ENCODE data around the gene ZNF791.

GRCh38 chr19:12665671-12666264 is 55.0 kb downstream of the ZNF791 start:
- TF ChIP-seq CTCF (IDR thresholded peaks at IDR 0.05; ENCODE audit: low read depth, low read length, poor library complexity, severe bottlenecking): no peak
- no peak for TF ChIP-seq EZH2phosphoT487 (IDR thresholded peaks at IDR 0.05; ENCODE audit: borderline replicate concordance, low read length)

All from DOHH2 (cell line).